ENCODE data around the gene MAP2K5. TPM values are rescaled to one million over a fixed set of nuclear protein-coding genes. Genes with fewer than 3 reads are reported as not detected.

The MAP2K5 gene
- total and polyA plus RNA-seq, 10 of the 15 experiments (the other 5 are each of a cell fraction or from before 2014, with no cell fraction given) = 1.3 to 19.4 (median 9.6) TPM

- TF ChIP-seq, protein P1, sequence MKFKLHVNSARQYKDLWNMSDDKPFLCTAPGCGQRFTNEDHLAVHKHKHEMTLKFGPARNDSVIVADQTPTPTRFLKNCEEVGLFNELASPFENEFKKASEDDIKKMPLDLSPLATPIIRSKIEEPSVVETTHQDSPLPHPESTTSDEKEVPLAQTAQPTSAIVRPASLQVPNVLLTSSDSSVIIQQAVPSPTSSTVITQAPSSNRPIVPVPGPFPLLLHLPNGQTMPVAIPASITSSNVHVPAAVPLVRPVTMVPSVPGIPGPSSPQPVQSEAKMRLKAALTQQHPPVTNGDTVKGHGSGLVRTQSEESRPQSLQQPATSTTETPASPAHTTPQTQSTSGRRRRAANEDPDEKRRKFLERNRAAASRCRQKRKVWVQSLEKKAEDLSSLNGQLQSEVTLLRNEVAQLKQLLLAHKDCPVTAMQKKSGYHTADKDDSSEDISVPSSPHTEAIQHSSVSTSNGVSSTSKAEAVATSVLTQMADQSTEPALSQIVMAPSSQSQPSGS (IDR thresholded peaks at IDR 0.05; ENCODE audit: low read length) = no peak
Observed at GRCh38 chr15:67852418-67852817, 309.9 kb downstream of the MAP2K5 start (continued).

GRCh38 chr15:67853454-67853853 lies 311.0 kb downstream of the MAP2K5 start:
- intact Hi-C loops (cut with micrococcal nuclease; ENCODE audit: unreplicated experiment) = no loop called here
- in situ Hi-C loops (cut with MboI) = no loop called here
- H3K9ac ChIP-seq (ENCODE audit: control insufficient read depth, insufficient read depth, low read length) = no peak overlapping the region
- RAD21 ChIA-PET (ENCODE audit: unreplicated experiment) = interaction anchor here (0.6 to 4.5 kb wide), 6 partner anchors 10 to 84 kb away, joined by 3 to 28 read pairs (median 6); no protein-coding TSS in a partner anchor
- no peak overlapping the region for H3K27ac ChIP-seq (ENCODE audit: control insufficient read depth, insufficient read depth)
- POLR2A ChIA-PET = interaction anchor here (0.5 to 2.0 kb wide), 14 partner anchors 8 to 802 kb away, joined by 3 to 17 read pairs (median 3); partner anchors contain the start of gene PIAS1
- no peaks in the 10 kb centered on the region for H3K79me2 ChIP-seq (ENCODE audit: control insufficient read depth, insufficient read depth, low read length)
- H3K27me3 ChIP-seq (replicated peaks in 1 of 2; ENCODE audit: control insufficient read depth in 2 of 2, insufficient read depth in 2 of 2, low read length in 1 of 2) = no peaks in the 10 kb centered on the region
- 0% methylated on average over 3 of the region's 3 CpGs for WGBS (ENCODE audit: insufficient coverage, insufficient replicate concordance, low lambda C conversion rate, missing lambda C conversion rate)
- no peaks in the 10 kb centered on the region for H3K36me3 ChIP-seq (ENCODE audit: control insufficient read depth in 2 of 2, insufficient read depth in 2 of 2, low read length in 1 of 2)
- no peaks in the 10 kb centered on the region; the same call in 2 of the 3 replicates for H3K9me3 ChIP-seq (replicated peaks; ENCODE audit: control insufficient read depth, insufficient read depth, low read length)
- TF ChIP-seq ZNF217 (IDR thresholded peaks at IDR 0.05) = no peak
- TF ChIP-seq POU2F2 (IDR thresholded peaks at IDR 0.05; ENCODE audit: borderline replicate concordance, low read depth, low read length) = peak; percentile 67; the same call in 2 of the 3 replicates
- no peak for TF ChIP-seq CREM (IDR thresholded peaks at IDR 0.05; ENCODE audit: low read depth)
- no TSS peak for BruUV-seq (replicated peaks)
- H4K20me1 ChIP-seq (ENCODE audit: control insufficient read depth, insufficient read depth) = no peaks in the 10 kb centered on the region
- peaks cover 30% of the 10 kb centered on the region for H3K4me1 ChIP-seq (ENCODE audit: control insufficient read depth, insufficient read depth, low read length)
- H3K4me2 ChIP-seq (ENCODE audit: control insufficient read depth, insufficient read depth) = peak overlapping the region; percentile 23; the same call in 1 of the 2 replicates
- DNase-seq (ENCODE audit: low read depth, low spot score) (no peak), ATAC-seq (no peak), FAIRE-seq (no peak)
- H2AFZ ChIP-seq (ENCODE audit: control insufficient read depth, low read depth, low read length) = peak overlapping the region; percentile 20; the same call in 1 of the 2 replicates
- H3K4me3 ChIP-seq = no peak overlapping the region
- SMC1A ChIA-PET (ENCODE audit: uncharacterized antibody, unreplicated experiment) = interaction anchor here (1.1 to 5.4 kb wide), 5 partner anchors 9 to 324 kb away, joined by 3 to 29 read pairs (median 8); partner anchors contain the start of gene RNU6-1
- CTCF ChIA-PET = interaction anchor here (1.2 to 2.5 kb wide), 4 partner anchors 10 to 301 kb away, joined by 4 to 20 read pairs (median 6); no protein-coding TSS in a partner anchor

Measured in GM12878 (cell line).